Measurements from ENCODE around the gene STK32B. TPM values are rescaled to one million over a fixed set of nuclear protein-coding genes. Genes with fewer than 3 reads are reported as not detected.

STK32B gene
- total and polyA plus RNA-seq, 2 donors (not counting 1 experiment from before 2014, with no cell fraction given): 0.22 to 0.30 TPM

DNA sequence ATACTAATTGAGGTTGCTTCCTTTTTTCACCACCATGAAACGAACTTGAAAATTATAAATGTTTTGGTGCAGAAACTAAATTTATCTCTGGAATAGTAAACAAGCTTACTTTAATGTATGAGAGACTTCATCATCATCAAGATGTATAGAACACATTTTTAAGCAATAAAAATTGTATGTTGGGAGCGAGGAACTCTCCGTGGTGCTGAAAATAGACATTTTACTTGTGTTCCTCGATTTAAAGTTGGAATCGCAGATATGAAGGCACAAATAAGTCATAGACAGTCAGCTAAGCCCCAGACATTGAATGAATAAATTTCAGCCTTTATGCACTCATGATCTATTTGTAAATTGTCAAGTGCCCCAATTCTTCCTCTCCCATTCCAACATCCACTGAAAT is 310.7 kb downstream of the STK32B start:
- no peak for ATAC-seq (ENCODE audit: low read depth)
- Histone ChIP-seq H3K36me3 (replicated peaks in 1 of 2; ENCODE audit: control extremely low read depth in 1 of 2, control insufficient read depth in 1 of 2, extremely low read depth in 1 of 2, insufficient read depth in 2 of 2, low read length in 1 of 2) (no peaks in the 10 kb centered on the region), H3K4me2 (replicated peaks; ENCODE audit: low read depth, low read length, poor library complexity, severe bottlenecking) (no peak overlapping the region), H3K27ac (ENCODE audit: low read length in 2 of 2) (no peak overlapping the region), H3K27me3 (replicated peaks in 1 of 4; ENCODE audit: control extremely low read depth in 1 of 4, control insufficient read depth in 3 of 4, insufficient read depth in 4 of 4, low read length in 3 of 4) (no peaks in the 10 kb centered on the region), H3K4me1 (ENCODE audit: control insufficient read depth in 2 of 2, insufficient read depth in 2 of 2, low read length in 2 of 2) (no peaks in the 10 kb centered on the region), H3K4me3 (ENCODE audit: control extremely low read depth in 1 of 5, extremely low read depth in 1 of 5, insufficient read depth in 1 of 5, low read depth in 2 of 5, low read length in 4 of 5) (no peak overlapping the region), H3K9ac (ENCODE audit: low read length) (no peak overlapping the region), H3K9me3 (ENCODE audit: control extremely low read depth in 1 of 3, control insufficient read depth in 2 of 3, insufficient read depth in 1 of 3, low read length in 2 of 3) (no peaks in the 10 kb centered on the region), H3K79me2 (ENCODE audit: control insufficient read depth, insufficient read depth, low read length) (no peaks in the 10 kb centered on the region), H2AFZ (ENCODE audit: insufficient read depth, low read depth, low read length, poor library complexity, severe bottlenecking) (no peak overlapping the region), H4K20me1 (ENCODE audit: control insufficient read depth, insufficient read depth, low read length, poor library complexity, severe bottlenecking) (no peaks in the 10 kb centered on the region)
- TF ChIP-seq CTCF (IDR thresholded peaks at IDR 0.05): no peak
- TF ChIP-seq EZH2 (IDR thresholded peaks at IDR 0.05; ENCODE audit: borderline replicate concordance, insufficient read depth, low read depth, low read length, poor library complexity, severe bottlenecking): no peak
- POLR2A ChIA-PET: no interaction called here
- H3K9me3 Mint-ChIP-seq (ENCODE audit: insufficient read depth): no peaks in the 10 kb centered on the region
- H3K27me3 Mint-ChIP-seq: no peaks in the 10 kb centered on the region
- intact Hi-C loops (cut with micrococcal nuclease): no loop called here
- H3K27ac Mint-ChIP-seq: no peak overlapping the region
- CTCF ChIA-PET: no interaction called here
- DNase-seq: no peak
- H3K4me3 Mint-ChIP-seq: no peak overlapping the region
- no peaks in the 10 kb centered on the region for H3K4me1 Mint-ChIP-seq
- WGBS (ENCODE audit: insufficient coverage): 85% methylated on average over 4 of the region's 5 CpGs

DNA sequence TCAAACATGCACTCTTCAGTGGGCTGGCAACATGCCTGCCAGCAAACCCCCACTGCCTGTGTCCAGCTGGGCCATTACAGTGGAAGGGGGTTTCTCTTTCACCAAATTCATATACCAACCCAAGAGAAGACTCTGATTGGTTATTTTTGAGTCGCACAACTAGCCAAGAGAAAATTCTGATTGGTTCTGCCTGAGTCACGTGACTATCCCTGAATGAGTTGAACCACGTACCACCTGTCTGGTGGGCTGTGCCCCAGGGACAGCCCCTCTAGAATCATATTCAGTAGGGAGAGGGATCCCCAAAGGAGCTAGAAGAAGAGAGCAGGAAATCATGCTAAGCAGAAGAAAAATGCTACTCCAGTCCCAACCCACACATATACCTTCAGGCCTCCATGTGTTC is 313.1 kb downstream of the STK32B start:
- no peaks in the 10 kb centered on the region for H3K4me1 ChIP-seq (ENCODE audit: control insufficient read depth in 2 of 2, insufficient read depth in 2 of 2, low read length in 2 of 2)
- H3K36me3 ChIP-seq (replicated peaks in 1 of 2; ENCODE audit: control extremely low read depth in 1 of 2, control insufficient read depth in 1 of 2, extremely low read depth in 1 of 2, insufficient read depth in 2 of 2, low read length in 1 of 2): no peaks in the 10 kb centered on the region
- no peak for TF ChIP-seq CTCF (IDR thresholded peaks at IDR 0.05)
- no peak for TF ChIP-seq EZH2 (IDR thresholded peaks at IDR 0.05; ENCODE audit: borderline replicate concordance, insufficient read depth, low read depth, low read length, poor library complexity, severe bottlenecking)
- H3K79me2 ChIP-seq (ENCODE audit: control insufficient read depth, insufficient read depth, low read length): no peaks in the 10 kb centered on the region
- H3K4me2 ChIP-seq (replicated peaks; ENCODE audit: low read depth, low read length, poor library complexity, severe bottlenecking): no peak overlapping the region
- Mint-ChIP-seq H3K4me3 (no peak overlapping the region), H3K27ac (no peak overlapping the region), H3K27me3 (no peaks in the 10 kb centered on the region), H3K4me1 (no peaks in the 10 kb centered on the region), H3K9me3 (ENCODE audit: insufficient read depth) (no peaks in the 10 kb centered on the region)
- no peak overlapping the region for H3K9ac ChIP-seq (ENCODE audit: low read length)
- H2AFZ ChIP-seq (ENCODE audit: insufficient read depth, low read depth, low read length, poor library complexity, severe bottlenecking): no peak overlapping the region
- intact Hi-C loops (cut with micrococcal nuclease): no loop called here
- no peaks in the 10 kb centered on the region for H3K27me3 ChIP-seq (replicated peaks in 1 of 4; ENCODE audit: control extremely low read depth in 1 of 4, control insufficient read depth in 3 of 4, insufficient read depth in 4 of 4, low read length in 3 of 4)
- H4K20me1 ChIP-seq (ENCODE audit: control insufficient read depth, insufficient read depth, low read length, poor library complexity, severe bottlenecking): no peaks in the 10 kb centered on the region
- DNase-seq: no peak
- no peak overlapping the region for H3K27ac ChIP-seq (ENCODE audit: low read length in 2 of 2)
- 75% methylated on average over 1 of the region's 3 CpGs for WGBS (ENCODE audit: insufficient coverage)
- H3K4me3 ChIP-seq (ENCODE audit: control extremely low read depth in 1 of 5, extremely low read depth in 1 of 5, insufficient read depth in 1 of 5, low read depth in 2 of 5, low read length in 4 of 5): no peak overlapping the region
- CTCF ChIA-PET: no interaction called here
- no peaks in the 10 kb centered on the region for H3K9me3 ChIP-seq (ENCODE audit: control extremely low read depth in 1 of 3, control insufficient read depth in 2 of 3, insufficient read depth in 1 of 3, low read length in 2 of 3)
- POLR2A ChIA-PET: no interaction called here
- no peak for ATAC-seq (ENCODE audit: low read depth)
